Skin of body (tissue), 2 donors: Measurements from ENCODE around the gene ZNF440. TPM values are rescaled to one million over a fixed set of nuclear protein-coding genes. Genes with fewer than 3 reads are reported as not detected.

Experiments
- DNase-seq: peaks from one replicate; lab custom pipeline; 2025; lab: John Stamatoyannopoulos, UW
- total RNA-seq: library from RNA; depleted of rRNA; stranded (reverse); fragments of >200 nt; gene quantifications from one replicate; pipeline ENCODE4 v1.2.3, GENCODE V29; 2014

Gene ZNF440
- total RNA-seq, 1 donor from 2014 or later: 16.8 TPM

DNA sequence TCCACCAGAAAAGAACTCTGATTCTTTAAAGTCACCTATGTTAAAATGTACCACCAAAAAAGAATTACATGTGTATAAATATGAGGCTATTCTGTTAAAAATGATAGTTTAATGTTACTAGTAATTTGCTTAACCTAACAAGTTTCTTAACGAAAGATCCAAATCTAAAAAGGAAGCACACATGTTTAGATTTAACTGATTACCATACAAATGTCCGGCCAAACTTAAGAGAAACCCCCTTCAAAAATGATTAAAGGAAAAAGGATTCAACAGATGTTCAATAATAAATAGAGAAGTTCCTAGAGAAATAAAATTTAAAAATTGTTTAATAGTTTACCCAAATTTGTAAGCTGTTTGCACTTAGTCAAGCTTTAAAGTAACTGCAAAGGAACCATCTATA lies 68.5 kb downstream of the ZNF440 start:
- no peak for DNase-seq

Other genes starting within 250 kb of the ZNF440 start
- gene ACP5, start 236.6 kb upstream of the ZNF440 start, total RNA-seq: 8.6 TPM
- 29.2 TPM for gene ZNF627, start 216.8 kb upstream of the ZNF440 start, total RNA-seq
- gene ZNF823, start 75.3 kb upstream of the ZNF440 start, total RNA-seq: 18.0 TPM
- 19.5 TPM for gene ZNF441, start 47.3 kb upstream of the ZNF440 start, total RNA-seq
- 3.8 TPM for gene ZNF491, start 15.8 kb upstream of the ZNF440 start, total RNA-seq
- gene ZNF439, start 34.5 kb downstream of the ZNF440 start, total RNA-seq: 8.4 TPM
- gene ZNF69, start 73.5 kb downstream of the ZNF440 start, total RNA-seq: 6.5 TPM
- gene ZNF700, start 110.8 kb downstream of the ZNF440 start, total RNA-seq: 16.3 TPM
- gene ZNF763, start 150.8 kb downstream of the ZNF440 start, total RNA-seq: 4.6 TPM
- gene ZNF433, start 221.4 kb downstream of the ZNF440 start, total RNA-seq: 19.9 TPM
- 0.49 TPM for gene ZNF878, start 238.7 kb downstream of the ZNF440 start, total RNA-seq